ENCODE results near the gene SOX11.

SOX11 gene

DNA sequence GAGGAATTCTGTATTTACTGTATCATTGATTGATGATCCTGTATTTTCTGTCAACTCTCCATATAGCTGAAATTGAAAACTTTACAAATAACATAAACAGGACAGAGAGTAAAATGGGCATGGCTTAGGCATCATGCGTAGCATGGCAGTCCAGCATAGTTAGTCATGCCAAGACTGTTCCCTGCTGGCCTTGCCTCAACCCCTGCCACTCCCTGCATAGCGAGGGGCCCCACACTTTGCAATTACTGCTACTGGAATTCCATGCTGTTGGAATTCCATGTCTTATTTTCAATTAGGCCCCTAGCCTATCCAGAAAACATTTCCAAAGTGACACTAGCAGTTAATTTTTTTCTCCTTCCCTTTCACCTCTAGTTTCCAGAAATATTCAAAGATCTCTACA is 15.1 kb upstream of the SOX11 start:
- H3K9ac ChIP-seq (ENCODE audit: low read depth, low read length) = no peak overlapping the region
- H3K36me3 ChIP-seq (ENCODE audit: insufficient read depth, low read length) = no peaks in the 10 kb centered on the region; the same call in 1 of the 2 replicates
- H3K4me1 ChIP-seq (ENCODE audit: insufficient read depth, low read length) = peaks cover 15% of the 10 kb centered on the region
- no peaks in the 10 kb centered on the region for H3K9me3 ChIP-seq (ENCODE audit: control insufficient read depth, insufficient read depth, low read length)

DNA sequence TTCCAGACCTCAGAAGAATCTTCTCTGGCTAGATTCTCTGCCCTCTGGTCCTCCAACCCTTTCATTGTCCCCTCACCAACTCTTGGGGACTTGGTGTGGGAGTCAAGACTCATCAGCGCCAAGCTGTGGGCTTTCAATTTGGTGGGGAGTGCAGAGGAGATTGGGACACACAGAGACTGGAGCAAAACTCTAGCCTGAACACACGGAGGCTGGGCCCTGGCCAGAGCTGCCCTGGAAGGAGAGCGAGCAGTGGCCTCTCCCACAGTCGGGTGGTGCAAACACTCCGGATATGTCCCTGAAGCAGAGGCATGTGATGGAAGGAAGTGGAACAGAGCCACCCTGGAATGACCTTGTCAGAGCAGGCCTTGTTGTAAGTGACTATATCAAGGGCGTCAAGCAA is 8.7 kb upstream of the SOX11 start:
- no peaks in the 10 kb centered on the region for H3K4me1 ChIP-seq (ENCODE audit: insufficient read depth, low read length)
- no peaks in the 10 kb centered on the region for H3K9me3 ChIP-seq (ENCODE audit: control insufficient read depth, insufficient read depth, low read length)
- H3K9ac ChIP-seq (ENCODE audit: low read depth, low read length) = no peak overlapping the region
- H3K36me3 ChIP-seq (ENCODE audit: insufficient read depth, low read length) = no peaks in the 10 kb centered on the region; the same call in 1 of the 2 replicates

GRCh38 chr2:5685225-5685624 is 7.0 kb upstream of the SOX11 start:
- Histone ChIP-seq H3K4me1 (ENCODE audit: insufficient read depth, low read length) (no peaks in the 10 kb centered on the region), H3K36me3 (ENCODE audit: insufficient read depth, low read length) (no peaks in the 10 kb centered on the region), H3K9ac (ENCODE audit: low read depth, low read length) (no peak overlapping the region)

GRCh38 chr2:5686068-5686467 is 6.1 kb upstream of the SOX11 start:
- Histone ChIP-seq H3K36me3 (ENCODE audit: insufficient read depth, low read length) (no peaks in the 10 kb centered on the region), H3K9ac (ENCODE audit: low read depth, low read length) (no peak overlapping the region), H3K9me3 (ENCODE audit: control insufficient read depth, insufficient read depth, low read length) (no peaks in the 10 kb centered on the region), H3K4me1 (ENCODE audit: insufficient read depth, low read length) (no peaks in the 10 kb centered on the region)

More at GRCh38 chr2:5685225-5685624, 7.0 kb upstream of the SOX11 start:
- no peaks in the 10 kb centered on the region for H3K9me3 ChIP-seq (ENCODE audit: control insufficient read depth, insufficient read depth, low read length)

- Histone ChIP-seq H3K9ac (ENCODE audit: low read depth, low read length) (no peak overlapping the region), H3K9me3 (ENCODE audit: control insufficient read depth, insufficient read depth, low read length) (no peaks in the 10 kb centered on the region), H3K4me1 (ENCODE audit: insufficient read depth, low read length) (no peaks in the 10 kb centered on the region), H3K36me3 (ENCODE audit: insufficient read depth, low read length) (no peaks in the 10 kb centered on the region)
Measured at GRCh38 chr2:5686536-5686935, 5.6 kb upstream of the SOX11 start.

DNA sequence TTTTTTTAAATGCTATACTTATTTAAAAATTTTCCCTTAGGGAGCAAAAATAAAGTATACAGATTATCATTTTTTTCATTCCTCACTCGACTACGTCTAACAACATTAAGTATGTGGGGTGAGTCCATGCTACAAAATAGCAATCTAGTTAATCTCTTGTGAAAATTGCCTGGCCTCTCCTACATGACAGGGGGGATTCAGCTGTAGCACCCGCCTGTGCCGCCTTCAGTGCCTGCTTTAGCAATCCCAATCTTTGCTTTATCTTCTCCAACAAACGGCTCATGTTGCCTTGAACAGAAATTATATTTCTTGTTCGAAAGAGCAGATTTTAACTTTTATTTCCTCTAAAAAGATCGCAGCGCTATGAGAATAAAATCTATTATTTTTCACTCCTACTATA is 2.4 kb upstream of the SOX11 start:
- H3K4me1 ChIP-seq (ENCODE audit: insufficient read depth, low read length) = no peaks in the 10 kb centered on the region
- H3K36me3 ChIP-seq (ENCODE audit: insufficient read depth, low read length) = no peaks in the 10 kb centered on the region
- H3K9me3 ChIP-seq (ENCODE audit: control insufficient read depth, insufficient read depth, low read length) = no peaks in the 10 kb centered on the region
- H3K9ac ChIP-seq (ENCODE audit: low read depth, low read length) = peak overlapping the region; percentile 82

DNA sequence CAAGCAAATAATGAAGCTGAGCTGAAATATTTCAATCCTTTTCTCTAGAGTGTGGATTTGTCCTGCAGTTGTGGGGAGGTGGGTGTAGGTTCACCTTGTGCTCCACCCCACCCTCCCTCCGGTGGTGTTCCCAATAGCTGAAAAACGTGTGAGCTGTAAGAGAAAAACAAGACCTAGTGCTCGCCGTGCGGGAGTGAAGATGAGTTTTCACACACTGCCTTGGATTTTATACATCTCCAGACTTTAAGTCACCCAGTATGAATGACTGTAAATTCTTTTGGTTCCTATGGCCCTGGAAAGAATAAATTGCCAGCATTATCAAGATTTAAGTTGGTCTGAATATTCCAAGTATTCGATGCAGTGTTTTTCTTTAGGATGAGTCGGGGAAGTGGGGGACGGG is 1.9 kb upstream of the SOX11 start:
- H3K4me1 ChIP-seq (ENCODE audit: insufficient read depth, low read length) = no peaks in the 10 kb centered on the region
- H3K9ac ChIP-seq (ENCODE audit: low read depth, low read length) = peak overlapping the region; percentile 82
- H3K36me3 ChIP-seq (ENCODE audit: insufficient read depth, low read length) = no peaks in the 10 kb centered on the region
- no peaks in the 10 kb centered on the region for H3K9me3 ChIP-seq (ENCODE audit: control insufficient read depth, insufficient read depth, low read length)

GRCh38 chr2:5690718-5691220 is 1.4 kb upstream of the SOX11 start:
- no peaks in the 10 kb centered on the region for H3K9me3 ChIP-seq (ENCODE audit: control insufficient read depth, insufficient read depth, low read length)
- peak overlapping the region; percentile 82 for H3K9ac ChIP-seq (ENCODE audit: low read depth, low read length)
- H3K4me1 ChIP-seq (ENCODE audit: insufficient read depth, low read length) = no peaks in the 10 kb centered on the region

DNA sequence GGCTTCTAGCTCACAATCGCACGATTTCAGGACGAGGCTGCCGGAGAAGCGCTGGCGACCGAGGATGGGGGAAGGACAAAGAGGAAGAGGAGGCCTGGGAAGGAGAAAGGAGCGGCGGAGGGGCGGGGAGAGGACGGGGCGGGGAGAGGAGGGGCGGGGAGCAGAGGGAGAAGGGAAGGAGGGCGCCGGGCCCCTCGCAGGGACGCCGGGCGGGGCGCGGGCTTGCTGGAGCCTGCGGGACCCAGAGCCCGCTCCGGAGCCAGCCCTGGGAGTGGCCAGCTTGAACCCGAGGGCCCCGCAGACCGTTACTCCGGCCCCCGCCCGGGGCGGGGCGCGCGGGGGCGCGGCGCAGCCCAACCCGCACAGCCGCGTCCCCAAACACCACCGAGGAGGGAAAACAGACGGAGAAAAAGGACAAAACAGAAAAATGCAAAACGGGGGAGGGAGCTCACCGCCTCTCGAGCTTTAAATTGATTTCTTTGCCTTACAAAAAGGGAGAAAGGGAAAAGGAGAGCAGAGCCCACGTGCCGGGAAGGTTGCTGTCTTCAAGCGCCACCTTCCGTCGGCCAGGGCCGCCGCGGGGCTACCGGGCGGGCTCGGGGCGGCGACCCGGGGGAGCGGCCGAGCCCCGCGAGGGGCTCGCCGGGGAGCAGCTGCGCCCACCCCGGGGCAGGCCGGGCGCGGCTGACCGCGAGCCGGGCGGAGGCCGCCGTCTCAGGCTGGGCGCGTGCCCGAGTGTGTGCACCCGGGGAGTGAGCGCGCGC is 781 bp upstream of the SOX11 start:
- Histone ChIP-seq H3K4me1 (ENCODE audit: insufficient read depth, low read length) (no peaks in the 10 kb centered on the region), H3K9me3 (ENCODE audit: control insufficient read depth, insufficient read depth, low read length) (no peaks in the 10 kb centered on the region), H3K9ac (ENCODE audit: low read depth, low read length) (peak overlapping the region; percentile 98), H3K36me3 (ENCODE audit: insufficient read depth, low read length) (no peaks in the 10 kb centered on the region)

More at GRCh38 chr2:5690718-5691220, 1.4 kb upstream of the SOX11 start:
- H3K36me3 ChIP-seq (ENCODE audit: insufficient read depth, low read length) = no peaks in the 10 kb centered on the region

- Histone ChIP-seq H3K4me1 (ENCODE audit: insufficient read depth, low read length) (no peaks in the 10 kb centered on the region; the same call in 1 of the 2 replicates), H3K36me3 (ENCODE audit: insufficient read depth, low read length) (no peaks in the 10 kb centered on the region), H3K9ac (ENCODE audit: low read depth, low read length) (peak overlapping the region; percentile 98), H3K9me3 (ENCODE audit: control insufficient read depth, insufficient read depth, low read length) (no peaks in the 10 kb centered on the region)
Measured at GRCh38 chr2:5692561-5693286, 540 bp downstream of the SOX11 start.

DNA sequence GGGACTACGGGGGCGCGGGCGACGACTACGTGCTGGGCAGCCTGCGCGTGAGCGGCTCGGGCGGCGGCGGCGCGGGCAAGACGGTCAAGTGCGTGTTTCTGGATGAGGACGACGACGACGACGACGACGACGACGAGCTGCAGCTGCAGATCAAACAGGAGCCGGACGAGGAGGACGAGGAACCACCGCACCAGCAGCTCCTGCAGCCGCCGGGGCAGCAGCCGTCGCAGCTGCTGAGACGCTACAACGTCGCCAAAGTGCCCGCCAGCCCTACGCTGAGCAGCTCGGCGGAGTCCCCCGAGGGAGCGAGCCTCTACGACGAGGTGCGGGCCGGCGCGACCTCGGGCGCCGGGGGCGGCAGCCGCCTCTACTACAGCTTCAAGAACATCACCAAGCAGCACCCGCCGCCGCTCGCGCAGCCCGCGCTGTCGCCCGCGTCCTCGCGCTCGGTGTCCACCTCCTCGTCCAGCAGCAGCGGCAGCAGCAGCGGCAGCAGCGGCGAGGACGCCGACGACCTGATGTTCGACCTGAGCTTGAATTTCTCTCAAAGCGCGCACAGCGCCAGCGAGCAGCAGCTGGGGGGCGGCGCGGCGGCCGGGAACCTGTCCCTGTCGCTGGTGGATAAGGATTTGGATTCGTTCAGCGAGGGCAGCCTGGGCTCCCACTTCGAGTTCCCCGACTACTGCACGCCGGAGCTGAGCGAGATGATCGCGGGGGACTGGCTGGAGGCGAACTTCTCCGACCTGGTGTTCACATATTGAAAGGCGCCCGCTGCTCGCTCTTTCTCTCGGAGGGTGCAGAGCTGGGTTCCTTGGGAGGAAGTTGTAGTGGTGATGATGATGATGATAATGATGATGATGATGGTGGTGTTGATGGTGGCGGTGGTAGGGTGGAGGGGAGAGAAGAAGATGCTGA is 1.4 kb downstream of the SOX11 start:
- Histone ChIP-seq H3K9ac (ENCODE audit: low read depth, low read length) (peak overlapping the region; percentile 98), H3K4me1 (ENCODE audit: insufficient read depth, low read length) (peaks cover 4% of the 10 kb centered on the region; the same call in 1 of the 2 replicates), H3K9me3 (ENCODE audit: control insufficient read depth, insufficient read depth, low read length) (no peaks in the 10 kb centered on the region), H3K36me3 (ENCODE audit: insufficient read depth, low read length) (no peaks in the 10 kb centered on the region)

GRCh38 chr2:5694306-5694705 is 2.1 kb downstream of the SOX11 start:
- Histone ChIP-seq H3K4me1 (ENCODE audit: insufficient read depth, low read length) (peaks cover 8% of the 10 kb centered on the region), H3K9ac (ENCODE audit: low read depth, low read length) (peak overlapping the region; percentile 98), H3K9me3 (ENCODE audit: control insufficient read depth, insufficient read depth, low read length) (no peaks in the 10 kb centered on the region), H3K36me3 (ENCODE audit: insufficient read depth, low read length) (no peaks in the 10 kb centered on the region)

DNA sequence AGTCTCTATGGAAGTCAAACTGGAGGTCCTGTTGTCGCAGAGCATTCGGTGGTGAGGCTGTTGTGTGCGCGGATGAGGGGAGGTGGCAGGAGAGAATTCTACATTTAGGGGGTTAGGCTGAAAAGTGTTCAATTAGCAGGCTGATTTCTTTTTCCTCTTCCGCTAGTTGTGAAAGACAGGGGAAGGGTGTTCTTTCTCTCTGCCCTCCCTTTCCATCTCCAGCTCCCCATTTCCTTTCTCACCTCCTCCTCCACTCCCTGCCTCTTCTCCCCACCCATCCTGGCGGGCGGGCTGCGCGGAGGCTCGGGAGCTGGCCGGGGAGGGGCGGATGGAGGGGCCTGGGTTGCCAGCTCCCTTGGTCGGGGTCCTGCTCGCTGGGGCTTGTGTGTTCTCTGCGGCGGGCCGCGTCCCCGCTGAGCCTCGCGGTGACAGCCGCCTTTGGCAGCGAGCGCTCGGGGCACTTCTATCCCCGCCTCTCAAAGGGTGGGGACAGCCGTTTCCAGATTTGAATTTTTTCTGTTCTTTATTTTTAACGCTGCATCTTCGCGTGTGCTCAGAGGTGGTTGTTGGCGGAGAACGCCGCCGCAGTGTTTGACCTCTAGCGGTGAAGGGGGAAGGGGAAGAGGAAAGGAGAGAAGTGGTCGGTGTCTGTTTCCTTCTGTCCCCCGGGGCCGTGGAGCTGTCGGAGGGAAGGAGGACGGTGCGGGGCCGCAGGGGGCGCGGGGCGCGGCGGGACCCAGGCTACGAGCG is 3.6 kb downstream of the SOX11 start:
- Histone ChIP-seq H3K9me3 (ENCODE audit: control insufficient read depth, insufficient read depth, low read length) (no peaks in the 10 kb centered on the region), H3K36me3 (ENCODE audit: insufficient read depth, low read length) (no peaks in the 10 kb centered on the region), H3K4me1 (ENCODE audit: insufficient read depth, low read length) (peaks cover 17% of the 10 kb centered on the region), H3K9ac (ENCODE audit: low read depth, low read length) (peak overlapping the region; percentile 98)

Measured in ES-I3 (cell line).